ENCODE results near the gene RAD51B. TPM values are rescaled to one million over a fixed set of nuclear protein-coding genes. Genes with fewer than 3 reads are reported as not detected.

RAD51B gene
- total RNA-seq, 1 experiment from 2014 or later, result 16.7 TPM

DNA sequence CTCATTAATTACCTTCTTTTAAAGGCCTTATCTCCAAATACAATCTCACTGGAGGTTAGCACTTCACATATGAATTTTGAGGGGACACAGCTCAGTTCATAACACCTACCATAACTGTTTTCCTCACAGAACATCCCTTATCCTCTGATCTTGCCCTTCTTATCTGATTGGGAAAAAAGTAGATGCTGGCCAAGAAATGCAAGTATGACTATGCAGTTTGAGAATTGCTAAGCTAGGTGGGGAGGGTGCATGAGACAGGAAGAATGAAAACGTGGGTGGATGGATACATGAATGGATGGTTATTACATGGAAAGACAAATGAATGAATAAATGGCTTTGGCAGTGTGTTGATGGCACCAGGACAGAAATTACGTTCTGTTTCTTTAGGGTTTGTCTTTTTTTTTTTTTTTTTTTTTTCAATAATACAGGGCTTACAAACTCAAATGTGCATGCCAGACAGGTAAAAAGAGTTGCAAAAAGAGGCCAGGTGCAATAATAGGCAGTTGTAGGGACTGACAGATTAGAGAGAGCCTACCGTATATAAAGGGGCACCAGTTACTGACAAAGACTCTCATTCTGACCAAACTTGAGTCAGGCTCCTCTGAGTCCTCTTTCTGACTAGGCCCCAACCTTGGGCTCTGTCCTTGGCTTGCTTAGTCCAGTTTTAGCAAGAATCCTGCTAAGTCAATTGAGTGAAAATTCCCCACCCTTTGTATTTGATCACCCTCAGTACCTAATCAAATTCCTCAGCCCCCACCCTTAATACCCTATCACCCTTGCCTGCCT, 668.4 kb downstream of the RAD51B start:
- H2BK120ac ChIP-seq (ENCODE audit: low read depth, low read length, poor library complexity, severe bottlenecking), result no peak overlapping the region
- no peaks in the 10 kb centered on the region for H4K20me1 ChIP-seq (ENCODE audit: control insufficient read depth, insufficient read depth, insufficient read length)
- H2AK5ac ChIP-seq (ENCODE audit: insufficient read length, low read length), result no peak overlapping the region
- H3K9me3 ChIP-seq (ENCODE audit: control insufficient read depth, low read depth, low read length), result no peaks in the 10 kb centered on the region
- H3K14ac ChIP-seq (ENCODE audit: insufficient read depth, low read length), result no peak overlapping the region
- H3K79me2 ChIP-seq (ENCODE audit: insufficient read depth, low read length), result no peaks in the 10 kb centered on the region
- H3K4ac ChIP-seq (ENCODE audit: low read depth, low read length), result no peak overlapping the region
- no peaks in the 10 kb centered on the region for H3K79me1 ChIP-seq (ENCODE audit: insufficient read depth, low read depth, low read length, poor library complexity, severe bottlenecking)
- H3K4me1 ChIP-seq (ENCODE audit: insufficient read depth, low read length), result peaks cover 5% of the 10 kb centered on the region; the same call in 1 of the 2 replicates
- no peak for DNase-seq
- H3K4me3 Mint-ChIP-seq, result no peak overlapping the region
- no peak overlapping the region for H2BK20ac ChIP-seq (ENCODE audit: low read depth, low read length, poor library complexity, severe bottlenecking)
- H4K8ac ChIP-seq (replicated peaks; ENCODE audit: insufficient read length, low read depth, low read length), result no peak overlapping the region
- H3K4me2 ChIP-seq (ENCODE audit: insufficient read depth, insufficient read length, low read length), result no peak overlapping the region
- H3T11ph ChIP-seq (ENCODE audit: low read length), result no peak overlapping the region
- no peak overlapping the region for H3K23ac ChIP-seq (ENCODE audit: insufficient read length, low read depth, low read length)
- no peaks in the 10 kb centered on the region for H3K27me3 ChIP-seq (ENCODE audit: insufficient read depth, low read length)
- peaks cover 21 to 26% of the 10 kb centered on the region in 2 experiments for H3K4me1 Mint-ChIP-seq
- H2AFZ ChIP-seq (ENCODE audit: low read length), result no peak overlapping the region
- no peak overlapping the region for H4K91ac ChIP-seq (ENCODE audit: insufficient read length, low read depth, low read length)
- no peaks in the 10 kb centered on the region for H3K23me2 ChIP-seq (ENCODE audit: insufficient read length, low read depth, low read length, poor library complexity, severe bottlenecking)
- no peak overlapping the region for H3K27ac ChIP-seq (ENCODE audit: insufficient read length, low read depth, low read length)
- H4K5ac ChIP-seq (ENCODE audit: insufficient read length, low read depth, low read length), result no peak overlapping the region
- no peaks in the 10 kb centered on the region for H3K9me3 Mint-ChIP-seq
- H3K36me3 Mint-ChIP-seq (ENCODE audit: insufficient read depth in 1 of 3, low read depth in 3 of 3), result no peaks in the 10 kb centered on the region
- H3K18ac ChIP-seq (ENCODE audit: insufficient read length, low read depth, low read length), result no peak overlapping the region
- H3K9ac ChIP-seq (ENCODE audit: extremely low read depth, insufficient read length, low read length), result no peak overlapping the region
- no peak overlapping the region for H2BK15ac ChIP-seq (ENCODE audit: low read depth, low read length)
- H2BK5ac ChIP-seq (ENCODE audit: insufficient read length, low read length), result no peak overlapping the region
- TF ChIP-seq CTCF (conservative IDR thresholded peaks at IDR 0.05), result no peak
- WGBS (ENCODE audit: extremely low coverage, insufficient read length, low lambda C conversion rate), result no CpG with 5 or more reads among the region's 3 CpGs
- H3K27me3 Mint-ChIP-seq (ENCODE audit: low read depth), result no peaks in the 10 kb centered on the region
- no peak overlapping the region; a peak in 1 of 7 replicates for H3K27ac Mint-ChIP-seq
- no peak overlapping the region for H3K56ac ChIP-seq (ENCODE audit: insufficient read length, low read depth, low read length)
- H2BK12ac ChIP-seq (ENCODE audit: insufficient read length, low read depth, low read length), result no peak overlapping the region
